ENCODE results near the gene FBN2.

DNA sequence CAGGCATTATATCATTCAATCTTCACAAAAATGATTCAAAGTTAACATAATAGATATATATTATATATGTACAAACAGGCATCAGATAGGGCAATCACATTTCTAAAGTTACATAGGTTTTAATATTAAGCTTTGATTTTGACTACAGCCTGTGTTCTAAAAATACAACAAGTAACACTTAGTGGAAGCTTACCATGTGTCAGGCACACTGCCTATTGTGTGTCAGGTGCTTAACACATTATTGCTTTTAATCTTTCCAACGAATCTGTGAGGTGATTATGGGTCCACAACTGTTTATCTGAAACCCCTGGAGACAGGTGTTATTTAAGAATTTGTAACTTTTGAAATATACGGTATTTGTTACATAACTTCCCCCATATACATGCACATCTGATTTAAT lies 25.2 kb downstream of the FBN2 start:
- TF ChIP-seq POLR2A (IDR thresholded peaks at IDR 0.05), result no peak
- TF ChIP-seq EP300 (IDR thresholded peaks at IDR 0.05), result no peak
